HG03060 (cell line): ENCODE data around the gene PTPRM.
"Not testable (repeated sequence)": the region's sequence is repeated elsewhere in the genome, so short reads cannot be mapped to it uniquely, and the experiment has no call there.

Source experiments
- ATAC-seq: cut with Tn5 transposase; IDR thresholded peaks from one replicate; pipeline ENCODE4 v1.9.1; 2021; ENCODE audit warnings: low read depth, moderate number of reproducible peaks; ENCODE audit not compliant: unreplicated experiment

PTPRM gene

DNA sequence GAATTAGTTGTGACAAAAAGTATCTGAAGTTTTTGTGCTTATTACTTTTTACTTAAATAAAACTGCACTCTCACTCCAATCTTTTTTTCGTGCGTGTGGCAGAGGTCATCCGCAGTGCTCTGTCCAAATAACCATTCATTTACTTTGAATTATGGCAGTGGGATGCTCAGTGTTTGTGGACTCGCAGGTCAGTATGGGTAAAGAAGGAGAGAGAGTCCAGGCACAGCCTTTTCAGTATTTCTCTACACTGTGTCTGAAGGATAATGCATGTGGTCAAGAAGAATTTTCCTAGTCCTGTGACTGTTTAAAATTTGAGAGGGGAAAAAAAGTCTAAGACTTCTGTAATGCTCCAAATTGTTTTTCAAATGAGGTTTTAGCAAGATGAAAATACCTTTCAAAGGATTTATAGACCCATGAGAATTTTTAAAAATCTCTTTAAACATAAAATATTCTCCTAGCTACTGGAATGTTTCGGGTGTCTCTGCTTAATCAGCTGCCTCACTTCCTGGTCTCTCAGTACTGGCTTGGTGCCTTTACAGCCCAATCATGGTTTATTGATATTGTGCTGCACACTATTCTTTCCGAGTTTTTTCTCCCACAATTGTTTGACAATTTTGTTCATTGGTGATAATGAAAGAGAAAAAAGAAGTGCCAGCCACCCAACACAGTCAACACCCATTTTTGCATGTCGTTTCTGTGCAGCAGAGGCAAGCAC, 453.2 kb downstream of the PTPRM start:
- no peak for ATAC-seq

DNA sequence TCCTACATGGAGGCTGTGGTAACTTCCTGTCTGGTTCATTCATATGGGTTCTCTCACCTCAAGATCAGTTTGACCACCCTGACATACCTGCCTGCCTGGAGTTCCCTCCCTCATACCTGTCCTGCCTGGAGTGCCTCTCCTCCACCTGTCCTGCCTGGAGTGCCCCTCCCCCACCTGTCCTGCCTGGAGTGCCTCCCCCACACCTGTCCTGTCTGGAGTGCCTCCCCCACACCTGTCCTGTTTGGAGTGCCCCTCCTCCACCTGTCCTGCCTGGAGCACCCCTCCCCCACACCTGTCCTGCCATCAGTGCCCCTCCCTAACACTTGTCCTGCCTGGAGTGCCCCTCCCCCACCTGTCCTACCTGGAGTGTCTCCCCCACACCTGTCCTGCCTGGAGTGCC, 461.9 kb downstream of the PTPRM start:
- ATAC-seq: no peak

DNA sequence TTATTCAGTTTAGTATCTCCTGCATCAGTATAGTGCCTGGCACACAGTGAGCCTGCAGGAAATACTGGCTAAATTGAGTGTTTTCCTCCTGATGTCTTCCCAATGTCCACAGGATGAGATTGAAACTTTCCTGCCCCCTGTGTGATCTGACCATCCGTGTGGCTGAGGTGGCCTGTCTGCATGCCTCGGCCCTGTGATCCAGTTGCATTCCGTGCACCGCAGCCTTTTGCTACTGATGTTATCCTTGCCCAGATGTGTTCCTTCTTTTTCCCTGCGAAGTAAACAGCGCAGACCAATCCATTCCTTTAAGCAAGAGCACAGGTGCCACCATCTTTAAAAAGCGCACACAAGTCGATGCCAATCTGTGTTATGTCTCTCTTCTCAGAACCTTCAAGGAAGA, 462.6 kb downstream of the PTPRM start:
- no peak for ATAC-seq

DNA sequence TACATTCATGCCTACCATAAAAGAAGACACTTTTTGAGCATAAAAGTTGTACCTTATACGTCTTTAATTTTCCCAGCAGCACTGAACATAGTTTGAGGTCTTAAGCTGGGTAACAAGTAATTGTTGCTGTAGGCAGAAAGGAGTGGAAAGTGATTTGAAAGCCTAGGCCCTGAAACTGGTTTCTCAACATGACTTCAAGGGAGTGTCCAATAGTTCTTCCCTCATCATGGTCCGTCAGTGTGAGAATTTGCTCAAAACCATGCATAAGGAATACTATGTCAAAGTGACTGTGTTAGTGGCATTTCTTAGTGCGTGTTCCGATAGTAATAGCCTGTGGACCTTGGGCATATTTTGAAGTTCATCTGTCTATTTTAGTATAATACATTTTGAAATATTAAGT, 463.1 kb downstream of the PTPRM start:
- no peak for ATAC-seq

DNA sequence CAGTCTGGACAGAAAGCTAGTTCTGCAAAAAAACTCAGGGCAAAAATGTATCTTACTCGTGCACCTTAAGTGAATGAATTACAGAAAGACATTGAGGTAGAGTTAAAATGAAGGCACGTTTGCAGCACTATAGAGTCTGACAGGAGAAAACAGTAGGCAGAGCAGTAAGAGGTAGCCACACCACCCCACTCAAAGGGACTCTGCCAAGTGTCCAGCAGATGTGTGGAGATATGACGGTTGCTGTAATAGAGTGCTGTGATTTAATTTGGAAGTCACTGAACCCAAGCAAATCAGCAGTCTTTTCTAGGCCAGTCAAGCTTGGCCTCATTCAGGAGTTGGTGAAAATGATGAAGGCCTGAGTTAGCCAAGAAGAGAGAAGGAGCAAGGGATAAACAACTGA, 464.4 kb downstream of the PTPRM start:
- ATAC-seq: no peak

DNA sequence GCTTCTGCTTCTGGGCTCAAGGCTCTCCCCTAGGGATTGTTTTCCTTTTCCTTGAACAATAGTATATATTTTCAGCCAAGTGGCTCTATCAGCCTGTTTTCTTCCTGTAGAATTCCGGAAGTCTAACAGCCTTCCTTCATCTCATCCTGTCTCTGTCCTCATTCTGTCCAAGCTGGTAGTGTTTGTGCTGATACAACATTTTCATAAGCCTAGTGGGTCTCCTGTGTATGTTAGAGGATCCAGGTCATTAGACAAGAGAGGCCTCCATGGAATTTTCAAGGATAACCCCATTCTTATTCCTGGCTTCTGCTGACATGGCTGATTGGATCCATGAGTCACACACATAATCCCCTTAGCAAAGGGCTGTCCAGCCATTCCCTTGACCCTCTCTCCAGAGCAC, 467.6 kb downstream of the PTPRM start:
- ATAC-seq: no peak

DNA sequence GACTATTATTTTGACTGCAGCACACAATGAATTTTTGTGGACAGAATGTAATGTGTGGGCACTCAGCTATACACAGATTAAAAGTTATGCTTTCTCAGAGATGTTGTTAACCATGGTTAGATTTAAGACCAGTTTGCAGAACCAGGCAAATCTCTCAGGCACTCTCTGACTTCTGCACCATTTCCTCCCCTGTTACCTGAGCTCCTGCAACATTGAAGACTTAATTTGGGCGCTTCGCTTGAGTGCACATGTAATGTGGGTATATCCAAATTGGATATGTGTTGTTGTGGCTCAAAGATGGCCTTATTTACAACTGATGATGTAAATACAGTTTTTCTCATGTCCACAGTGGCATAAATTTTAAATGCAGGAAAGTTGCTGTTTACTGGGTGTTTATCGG, 469.4 kb downstream of the PTPRM start:
- no peak for ATAC-seq

DNA sequence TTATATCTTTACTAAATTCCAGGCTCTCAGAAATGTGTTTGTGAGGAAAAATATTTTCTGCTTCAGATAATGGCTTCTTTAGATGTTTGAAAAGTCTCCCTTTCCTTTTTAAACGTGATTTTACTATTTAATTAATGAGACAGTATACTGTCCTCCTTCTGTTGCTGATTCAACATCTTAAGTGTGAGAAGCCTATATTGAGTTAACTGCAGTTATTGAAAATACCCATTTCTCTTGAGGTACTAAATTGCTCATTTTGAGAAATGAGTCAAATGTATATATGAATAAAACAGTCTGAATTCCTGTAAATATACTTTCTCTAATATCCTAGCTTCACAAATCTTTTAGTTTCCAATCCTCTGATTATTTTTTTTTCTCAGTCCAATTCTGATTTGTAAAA, 470.2 kb downstream of the PTPRM start:
- ATAC-seq: no peak

DNA sequence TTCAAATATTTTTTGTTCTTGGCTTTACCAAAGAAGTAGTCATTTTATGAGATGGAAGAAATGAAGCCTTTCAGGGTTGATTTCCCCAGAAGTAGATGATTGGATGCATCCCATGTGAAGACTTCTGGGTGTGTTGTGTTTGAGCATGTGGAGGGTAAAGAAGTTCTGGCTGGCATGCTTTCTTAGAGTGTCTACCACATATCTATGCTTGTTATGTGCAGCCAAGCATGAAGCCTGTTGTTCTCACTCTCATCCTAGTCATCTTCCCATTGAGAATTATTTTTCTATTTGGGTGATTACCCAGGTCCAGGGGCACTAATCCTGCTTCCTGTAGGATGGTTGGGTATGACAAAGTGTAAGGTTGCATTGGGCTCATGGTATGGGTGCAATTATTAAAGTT, 472.9 kb downstream of the PTPRM start:
- no peak for ATAC-seq

DNA sequence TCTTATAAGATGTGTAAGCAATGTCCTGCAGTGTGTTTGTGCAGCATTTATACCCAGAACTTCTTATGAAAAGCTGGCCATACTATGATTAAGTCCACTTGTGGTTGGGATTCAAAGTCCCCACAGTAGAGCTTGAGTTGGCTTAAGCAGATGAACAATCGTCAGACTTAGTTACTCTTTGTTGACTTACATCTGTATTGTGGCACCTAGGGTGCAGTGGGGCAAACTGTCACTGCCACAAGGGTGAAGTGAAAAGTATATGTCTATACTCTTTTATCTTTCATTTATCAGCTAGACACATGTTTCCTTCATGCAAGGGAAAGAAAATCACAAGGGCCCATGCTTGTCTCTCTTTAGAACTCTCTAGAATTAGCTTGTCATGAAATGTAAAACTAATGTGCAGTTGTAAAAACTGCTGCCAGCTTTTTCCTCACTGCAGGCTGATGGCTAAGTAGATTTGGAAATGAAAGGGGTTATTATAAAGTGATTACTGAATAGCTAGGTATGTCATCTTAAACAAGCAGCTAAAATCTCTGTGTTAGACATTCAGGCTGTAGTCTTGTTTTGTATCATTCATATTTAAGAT, 474.5 kb downstream of the PTPRM start:
- ATAC-seq: no peak

DNA sequence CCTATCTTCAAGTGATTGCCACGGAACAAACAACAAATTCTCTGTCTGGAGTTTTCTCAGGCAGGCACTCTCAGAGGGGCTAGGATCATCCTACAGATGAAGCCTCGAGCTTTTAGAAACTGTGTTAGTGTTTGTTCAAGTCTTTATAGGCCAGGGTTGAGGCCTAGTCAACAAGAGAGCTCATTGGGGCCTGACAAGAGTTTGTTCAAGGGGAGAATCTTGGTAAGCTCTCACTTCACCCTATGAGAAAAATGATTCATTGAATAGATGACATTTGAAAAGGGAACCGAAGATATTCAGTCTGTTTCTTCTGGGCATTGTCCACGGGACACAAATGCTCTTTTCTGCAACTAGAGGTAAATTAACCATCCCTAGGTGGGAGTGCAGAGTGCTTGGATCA, 476.9 kb downstream of the PTPRM start:
- no peak for ATAC-seq

DNA sequence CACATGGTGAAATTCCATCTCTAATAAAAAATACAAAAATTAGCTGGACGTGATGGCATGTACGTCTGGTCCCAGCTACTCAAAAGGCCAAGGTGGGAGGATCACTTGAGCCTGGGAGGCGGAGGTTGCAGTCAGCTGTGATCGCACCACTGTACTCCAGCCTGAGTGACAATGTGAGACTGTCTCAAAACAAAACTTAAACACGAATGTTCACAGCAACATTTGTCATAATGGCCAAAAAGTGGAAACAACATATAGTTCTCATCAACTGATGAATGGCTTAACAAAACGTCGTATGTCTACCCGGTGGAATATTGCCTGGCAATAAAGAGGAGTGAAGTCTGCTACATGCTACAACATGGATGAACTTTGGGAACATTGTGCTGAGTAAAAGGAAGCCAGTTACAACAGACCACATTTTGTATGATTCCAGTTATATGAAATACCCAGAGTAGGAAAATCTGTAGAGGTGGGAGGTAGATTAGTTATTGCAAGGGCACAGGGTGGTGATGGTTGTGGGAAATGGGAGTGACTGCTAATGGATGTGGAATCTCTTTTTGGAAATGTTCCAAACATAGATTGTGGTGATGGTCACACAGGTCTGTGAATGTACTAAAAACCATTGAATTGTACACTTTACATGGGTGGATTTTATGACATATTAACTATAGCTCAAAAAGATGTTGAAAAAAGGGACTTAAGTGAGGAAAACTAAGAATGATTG, 478.2 kb downstream of the PTPRM start:
- ATAC-seq: no peak

DNA sequence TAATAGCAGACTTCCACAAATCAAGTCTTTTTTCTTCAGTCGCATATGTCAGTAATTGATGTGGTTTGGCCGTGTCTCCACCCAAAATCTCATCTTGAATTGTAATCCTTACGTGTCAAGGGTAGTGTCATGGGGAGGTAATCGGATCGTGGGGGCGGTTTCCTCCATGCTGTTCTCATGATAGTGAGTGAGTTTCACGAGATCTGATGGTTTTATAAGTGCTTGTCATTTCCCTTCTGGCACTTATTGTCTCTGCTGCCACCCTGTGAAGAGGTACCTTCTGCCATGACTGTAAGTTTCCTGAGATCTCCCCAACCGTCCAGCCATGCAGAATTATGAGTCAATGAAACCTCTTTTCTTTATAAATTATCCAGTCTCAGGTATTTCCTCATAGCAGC, 478.8 kb downstream of the PTPRM start:
- ATAC-seq: no peak

DNA sequence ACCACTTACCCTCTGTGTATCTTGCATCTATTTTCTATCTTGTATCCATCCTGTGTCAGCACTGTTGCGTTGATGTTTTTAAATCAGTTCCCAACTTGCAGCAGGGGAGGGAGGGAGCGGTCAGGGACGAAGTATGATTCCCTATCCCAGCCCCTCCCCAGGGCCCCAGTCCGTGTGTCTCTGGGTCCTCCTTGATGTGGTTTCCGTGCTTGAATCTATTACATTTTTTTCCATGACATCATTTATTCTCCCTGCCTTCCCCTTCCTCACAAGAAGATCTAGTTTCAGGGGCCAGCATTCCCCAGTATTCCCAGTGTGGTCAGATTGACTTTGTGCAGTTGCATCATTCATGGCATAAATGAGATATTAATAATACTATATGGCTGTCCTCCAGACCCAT, 479.3 kb downstream of the PTPRM start:
- no peak for ATAC-seq

DNA sequence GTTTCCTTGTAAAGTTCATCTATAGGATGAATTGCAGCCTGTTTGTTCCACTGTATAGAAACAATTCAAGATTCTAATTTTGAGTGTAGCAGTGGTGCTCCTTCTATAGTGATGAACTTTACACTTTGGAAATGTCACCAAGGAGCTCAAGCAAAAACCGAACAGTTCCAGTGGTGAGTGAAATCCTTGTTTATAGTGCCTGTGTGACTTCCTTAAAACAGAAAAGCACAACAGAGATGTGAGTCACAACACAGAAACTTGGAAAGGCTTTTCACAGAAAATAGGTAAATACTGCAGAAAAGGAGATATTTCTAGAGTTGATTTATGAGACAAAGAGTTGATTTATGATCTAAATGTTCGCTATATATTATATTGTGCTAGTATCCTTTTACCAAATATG, 482.0 kb downstream of the PTPRM start:
- ATAC-seq: no peak

DNA sequence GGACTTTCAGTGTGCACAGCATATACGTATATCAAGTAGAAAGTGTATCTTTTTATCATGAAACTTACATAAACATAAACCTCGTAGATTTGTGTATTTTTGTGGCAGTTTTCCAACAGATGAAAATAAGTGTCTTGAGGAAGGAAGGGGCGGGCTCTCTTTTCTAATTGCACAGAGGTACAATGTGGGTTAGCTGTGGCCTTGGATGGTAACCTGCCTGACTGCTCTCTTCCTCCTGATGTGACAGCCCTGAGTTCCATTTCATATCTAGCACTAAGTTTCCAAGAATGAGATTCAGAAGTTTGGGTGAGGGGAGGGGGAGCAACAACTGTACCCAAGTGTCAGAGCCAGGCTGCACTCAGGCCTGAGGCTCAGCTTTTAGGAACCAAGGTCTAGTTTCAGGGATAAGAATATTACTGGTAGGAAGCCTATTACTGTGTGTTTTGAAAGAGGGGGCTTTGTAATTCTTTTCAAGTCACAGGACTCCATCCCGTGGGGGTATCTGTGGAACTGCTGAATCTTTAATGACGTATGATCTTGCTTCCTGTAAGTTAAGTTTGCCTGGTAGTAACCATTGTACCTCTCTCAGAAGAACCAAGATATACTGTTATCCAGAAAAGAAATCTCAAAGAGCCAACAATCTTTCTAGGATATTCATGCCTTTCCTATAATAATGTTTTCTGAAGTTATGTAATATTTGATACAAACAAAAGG, 483.7 kb downstream of the PTPRM start:
- no peak for ATAC-seq

DNA sequence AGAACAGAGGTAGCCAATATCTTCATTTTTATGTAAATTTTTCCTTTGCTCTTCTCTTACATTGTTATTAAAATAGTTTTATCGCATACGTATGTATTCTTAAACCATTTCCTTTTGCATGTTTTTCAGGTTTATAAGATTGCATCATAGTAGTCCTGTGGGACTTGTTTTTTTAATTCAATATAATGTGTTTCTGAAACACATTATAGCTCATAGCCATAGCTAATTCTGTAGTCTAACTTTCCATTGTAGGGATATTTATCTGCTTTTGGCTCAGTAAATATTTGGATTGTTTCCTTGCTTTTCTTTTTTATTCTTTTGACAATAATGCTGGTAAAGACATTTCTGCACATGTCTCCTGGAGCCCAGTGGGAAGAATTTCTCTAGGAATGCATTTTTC, 484.3 kb downstream of the PTPRM start:
- ATAC-seq: no peak

DNA sequence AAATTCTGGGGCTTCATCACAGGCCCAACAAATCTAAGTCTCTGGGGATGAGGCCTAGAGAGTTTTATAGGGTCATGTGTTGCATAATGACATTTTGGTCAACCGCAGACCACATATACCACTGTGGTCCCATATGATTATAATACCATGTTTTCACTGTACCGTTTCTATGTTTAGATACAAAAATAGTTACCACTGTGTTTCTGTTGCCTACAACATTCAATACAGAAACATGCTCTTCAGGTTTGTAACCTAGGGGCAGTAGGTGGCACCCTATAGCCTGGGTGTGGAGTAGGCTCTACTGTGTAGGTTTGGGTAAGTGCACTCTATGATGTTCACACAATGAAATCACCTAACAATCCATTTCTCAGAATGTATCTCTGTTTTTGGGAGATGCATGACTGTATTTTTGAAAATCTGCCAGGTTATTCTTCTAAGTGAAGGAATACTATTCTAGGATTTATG, 485.2 kb downstream of the PTPRM start:
- ATAC-seq: no peak

DNA sequence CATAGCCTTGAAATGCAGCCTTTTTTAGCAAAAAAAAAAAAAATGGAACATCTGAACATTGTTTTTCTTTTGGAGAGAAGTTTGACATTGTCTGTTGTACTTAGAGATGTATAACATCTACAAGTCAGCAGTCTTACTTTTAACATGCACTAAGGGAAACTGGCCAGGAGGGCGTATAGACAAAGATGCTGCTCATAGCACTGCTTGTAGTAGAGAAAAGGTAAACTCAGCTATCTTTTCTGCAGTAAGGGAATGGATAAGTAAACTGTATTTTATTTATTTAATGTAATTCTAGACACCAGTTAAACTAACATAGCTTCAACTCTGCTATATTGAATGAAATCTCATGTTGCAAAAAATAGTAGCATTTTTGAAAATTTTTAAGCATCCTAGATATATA, 489.6 kb downstream of the PTPRM start:
- no peak for ATAC-seq

DNA sequence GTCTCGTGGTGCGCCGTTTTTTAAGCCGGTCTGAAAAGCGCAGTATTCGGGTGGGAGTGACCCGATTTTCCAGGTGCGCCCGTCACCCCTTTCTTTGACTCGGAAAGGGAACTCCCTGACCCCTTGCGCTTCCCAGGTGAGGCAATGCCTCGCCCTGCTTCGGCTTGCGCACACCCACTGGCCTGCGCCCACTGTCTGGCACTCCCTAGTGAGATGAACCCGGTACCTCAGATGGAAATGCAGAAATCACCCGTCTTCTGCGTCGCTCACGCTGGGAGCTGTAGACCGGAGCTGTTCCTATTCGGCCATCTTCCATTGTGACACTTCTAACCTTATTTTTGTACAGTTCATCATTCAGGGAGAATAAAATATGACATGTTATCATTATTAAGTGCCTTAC, 496.0 kb downstream of the PTPRM start:
- ATAC-seq: not testable (repeated sequence)

DNA sequence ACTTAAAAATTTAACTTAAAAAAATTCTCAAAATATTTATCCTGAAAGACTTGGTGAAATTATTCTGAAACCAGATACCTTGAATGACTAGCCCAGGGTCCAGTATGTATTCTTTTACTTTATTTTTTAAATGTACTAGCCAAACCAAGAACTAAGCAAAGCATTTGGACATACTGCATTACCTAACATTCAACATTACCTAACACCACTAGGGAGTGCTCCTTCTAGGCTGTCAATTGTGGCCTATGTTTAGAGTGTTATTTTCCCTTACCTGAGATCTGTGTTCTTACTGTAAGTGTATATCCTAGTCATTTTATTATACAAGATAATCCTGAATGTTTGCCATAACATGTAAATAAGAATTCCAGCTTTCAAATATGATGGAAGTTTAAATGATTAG, 496.6 kb downstream of the PTPRM start:
- ATAC-seq: no peak
